Endothelial cell of umbilical vein (primary cell): ENCODE data around the gene GLIPR1L2. TPM values are rescaled to one million over a fixed set of nuclear protein-coding genes. Genes with fewer than 3 reads are reported as not detected.

ENCODE experiments used
- BruUV-seq: library from RNA; stranded (reverse); fragments of 400-500 nt; replicated peaks from 2 replicates; lab custom pipeline; 2021; lab: Mats Ljungman, UMichigan
- CTCF ChIA-PET: fragments of 300-600, 350-600 bp; sonication (Branson Sonifier 250); formaldehyde crosslinking; loops from one replicate; lab custom pipeline; 2021; ENCODE audit warnings: antibody characterized with exemption, inconsistent platforms; lab: Charles Lee
- POLR2A ChIA-PET: fragments of 300-600, 350-600 bp; sonication (Branson Sonifier 250); formaldehyde crosslinking; loops from one replicate; lab custom pipeline; 2021; ENCODE audit warnings: antibody characterized with exemption, inconsistent platforms; lab: Charles Lee
- DNase-seq: peaks from one replicate; pipeline ENCODE4 v3.0.0-alpha.2; 2011; ENCODE audit warnings: low read depth, low spot score
- FAIRE-seq: peaks from 2 replicates; lab custom pipeline; 2011; peaks lifted over from hg19 to GRCh38; lab: Jason Lieb, UNC
- H2AFZ ChIP-seq: 2 replicates; pipeline ENCODE4 v1.6.0; 2012; ENCODE audit warnings: low read depth, low read length, control low read depth, inconsistent platforms
- H3K27ac ChIP-seq: 2 replicates; pipeline ENCODE4 v1.5.1; 2011; ENCODE audit warnings: low read depth, mild to moderate bottlenecking, control low read depth, low read length, moderate library complexity; ENCODE audit not compliant: insufficient read depth
- H3K27me3 ChIP-seq, 2 experiments: 2 replicates each; pipeline versions ENCODE4 v1.6.0 to v1.6.1; 2011; ENCODE audit warnings: low read length in 2 of 2, mixed read lengths in 1 of 2; ENCODE audit not compliant: control insufficient read depth in 2 of 2, insufficient read depth in 2 of 2
- H3K36me3 ChIP-seq, 2 experiments: 2 replicates in 1 of 2; 3 replicates in 1 of 2; pipeline ENCODE4 v1.5.1; 2011; ENCODE audit warnings: low read length in 2 of 2, mild to moderate bottlenecking in 1 of 2, moderate library complexity in 1 of 2; ENCODE audit not compliant: control insufficient read depth in 2 of 2, insufficient read depth in 2 of 2; ENCODE audit errors: extremely low read depth in 1 of 2
- H3K4me1 ChIP-seq: 3 replicates; pipeline ENCODE4 v1.5.1; 2011; ENCODE audit warnings: mild to moderate bottlenecking, low read length; ENCODE audit not compliant: control insufficient read depth, insufficient read depth; ENCODE audit errors: extremely low read depth
- H3K4me2 ChIP-seq: 2 replicates; pipeline ENCODE4 v1.6.1; 2011; ENCODE audit warnings: low read length, control low read depth, mixed read lengths; ENCODE audit not compliant: insufficient read depth
- H3K4me3 ChIP-seq, 3 experiments: fragments of 200-600 bp in 1 of 3; sonication (generic), shearing (Covaris generic) in 1 of 3; replicated peaks in 1 of 3; 2 replicates each; pipeline ENCODE4 v1.5.1; 2011 to 2016; ENCODE audit warnings: control low read depth in 3 of 3, low read length in 3 of 3, mild to moderate bottlenecking in 2 of 3, inconsistent platforms in 1 of 3, low read depth in 1 of 3, moderate library complexity in 1 of 3; ENCODE audit not compliant: insufficient read depth in 1 of 3
- H3K79me2 ChIP-seq: 2 replicates; pipeline ENCODE4 v1.6.0; 2012; ENCODE audit warnings: low read length, inconsistent platforms; ENCODE audit not compliant: control insufficient read depth, insufficient read depth
- H3K9ac ChIP-seq: replicated peaks from 2 replicates; pipeline ENCODE3; 2011; ENCODE audit warnings: low read length, control low read depth; ENCODE audit not compliant: insufficient read depth; ENCODE audit errors: extremely low read depth
- H3K9me1 ChIP-seq: replicated peaks from 3 replicates; pipeline ENCODE4 v1.6.0; 2011; ENCODE audit warnings: mild to moderate bottlenecking, low read length; ENCODE audit not compliant: control insufficient read depth, insufficient read depth; ENCODE audit errors: extremely low read depth
- H3K9me3 ChIP-seq: replicated peaks from 2 replicates; pipeline ENCODE4 v1.5.1; 2012; ENCODE audit warnings: low read length, inconsistent platforms; ENCODE audit not compliant: control insufficient read depth, insufficient read depth
- H4K20me1 ChIP-seq: replicated peaks from 2 replicates; pipeline ENCODE3; 2011; ENCODE audit warnings: mild to moderate bottlenecking, low read length; ENCODE audit not compliant: control insufficient read depth, insufficient read depth; ENCODE audit errors: extremely low read depth
- CTCF ChIP-seq, 2 donors: IDR thresholded peaks; 1 replicate in 1 of 2; 2 replicates in 1 of 2; pipeline ENCODE4 v1.5.1; 2011; ENCODE audit warnings: low read length in 2 of 2, mild to moderate bottlenecking in 2 of 2, moderate library complexity in 2 of 2, control low read depth in 1 of 2, inconsistent platforms in 1 of 2, low read depth in 1 of 2; ENCODE audit not compliant: insufficient read depth in 1 of 2; ENCODE audit errors: extremely low read depth in 1 of 2
- JUN ChIP-seq: IDR thresholded peaks from 2 replicates; pipeline ENCODE4 v1.6.1; 2011; ENCODE audit warnings: borderline replicate concordance, low read depth; ENCODE audit not compliant: insufficient read length, insufficient read depth
- dilution Hi-C: fragments of 300-500 bp; cut with MboI; formaldehyde crosslinking; loops from one replicate; pipeline ENCODE4 v1.15.0; 2019; ENCODE audit warnings: low sequenced_read_pairs; ENCODE audit not compliant: extremely low pct_ligation_motif_present
- intact Hi-C: fragments of 100-400 bp; cut with micrococcal nuclease; formaldehyde crosslinking; loops from one replicate; pipeline ENCODE4 v1.10.0; 2022
- polyA plus RNA-seq, 4 experiments: library from polyadenylated mRNA; depleted of rRNA in 3 of 4; stranded (reverse) in 3 of 4; unstranded in 1 of 4; fragments of >200 nt; gene quantifications; 2 replicates each; pipeline versions ENCODE4 v1.2.1 to v1.2.3, GENCODE V29; 2011 to 2012; ENCODE audit warnings: missing spikeins in 1 of 4
- total RNA-seq: library from RNA; stranded (reverse); gene quantifications from 2 replicates; pipeline ENCODE4 v1.2.3, GENCODE V29; 2021

The GLIPR1L2 gene
- total and polyA plus RNA-seq, 2 donors (not counting 3 experiments of a cell fraction or from before 2014, with no cell fraction given): 0.07 TPM; not detected in 1

- BruUV-seq: TSS peak; percentile 82
- H3K9me3 ChIP-seq: no peaks in the 10 kb centered on the region
- dilution Hi-C loops: no loop called here
Observed at GRCh38 chr12:75390156-75390898, 562 bp upstream of the GLIPR1L2 start.

More at GRCh38 chr12:75390156-75390898, 562 bp upstream of the GLIPR1L2 start:
- Histone ChIP-seq H3K4me2 (peak overlapping the region; percentile 47), H3K4me3 (peak overlapping the region in 2 of 3 experiments; percentile 21 to 37), H3K27ac (peak overlapping the region; percentile 5), H3K79me2 (no peaks in the 10 kb centered on the region), H2AFZ (peak overlapping the region; percentile 28), H3K9me1 (no peaks in the 10 kb centered on the region), H3K4me1 (peaks cover 29% of the 10 kb centered on the region), H3K9ac (no peak overlapping the region), H3K36me3 (no peaks in the 10 kb centered on the region), H3K27me3 (no peaks in the 10 kb centered on the region), H4K20me1 (no peaks in the 10 kb centered on the region)
- ChIA-PET POLR2A (interaction anchor here (0.7 to 1.4 kb wide), 3 partner anchors 48 to 94 kb away, joined by 3 to 7 read pairs (median 4); partner anchors contain the start of gene GLIPR1), CTCF (interaction anchor here (1.0 to 2.7 kb wide), 11 partner anchors 14 to 117 kb away, joined by 3 to 24 read pairs (median 5); partner anchors contain the start of genes GLIPR1 and GLIPR1L1)
- FAIRE-seq: no peak
- DNase-seq: no peak
- intact Hi-C loops: loop anchor here (2.0 kb wide), 2 partner anchors 60 to 120 kb away; partner anchors contain the start of genes CAPS2 and KRR1
- TF ChIP-seq CTCF (IDR thresholded peaks at IDR 0.05; ENCODE audit: extremely low read depth in 1 of 2, insufficient read depth in 1 of 2, low read depth in 1 of 2, low read length in 2 of 2): no peak
- peak; percentile 82 for TF ChIP-seq JUN
